COLO668 (cell line): Measurements from ENCODE around the gene EDIL3.

Experiments
- DNase-seq: peaks from one replicate; lab custom pipeline; 2025; ENCODE audit not compliant: unreplicated experiment; lab: John Stamatoyannopoulos, UW

EDIL3 gene

DNA sequence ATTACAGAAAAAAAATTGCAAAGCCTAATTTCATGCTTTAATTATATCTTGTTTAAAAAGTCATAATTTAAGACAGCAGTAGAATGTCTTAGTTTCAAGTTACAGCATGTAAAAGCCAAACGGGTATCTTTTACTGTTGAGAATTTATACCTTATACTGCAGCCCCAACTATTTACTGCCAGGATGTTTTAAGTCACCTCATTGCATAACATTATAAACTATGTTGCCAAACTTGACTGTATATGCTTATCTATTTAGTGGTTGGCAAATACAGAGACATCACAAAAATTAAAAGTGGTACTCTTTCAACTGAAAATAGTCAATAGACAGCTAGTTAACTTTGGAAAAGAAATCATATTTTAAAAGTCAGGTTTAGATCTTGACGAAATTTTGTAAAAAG is 119.5 kb downstream of the EDIL3 start:
- no peak for DNase-seq

DNA sequence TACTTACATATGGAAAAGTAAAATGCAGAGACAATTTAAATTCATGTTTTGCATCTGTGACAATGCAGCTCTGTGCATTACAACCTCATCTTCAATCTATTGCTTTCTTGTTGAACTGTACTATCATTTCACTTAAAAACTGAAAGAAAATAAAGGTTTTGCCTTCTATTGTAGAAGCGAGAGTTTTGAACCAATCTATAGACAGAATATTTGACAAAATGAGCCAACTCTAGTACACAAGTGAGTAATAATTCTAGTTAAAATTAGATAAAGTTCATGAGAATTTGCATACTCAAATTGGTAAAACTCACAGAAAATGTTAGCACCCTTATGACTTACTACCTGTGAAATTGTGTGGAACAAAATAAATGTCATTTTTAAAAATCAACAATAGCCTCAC is 123.7 kb downstream of the EDIL3 start:
- DNase-seq = no peak

DNA sequence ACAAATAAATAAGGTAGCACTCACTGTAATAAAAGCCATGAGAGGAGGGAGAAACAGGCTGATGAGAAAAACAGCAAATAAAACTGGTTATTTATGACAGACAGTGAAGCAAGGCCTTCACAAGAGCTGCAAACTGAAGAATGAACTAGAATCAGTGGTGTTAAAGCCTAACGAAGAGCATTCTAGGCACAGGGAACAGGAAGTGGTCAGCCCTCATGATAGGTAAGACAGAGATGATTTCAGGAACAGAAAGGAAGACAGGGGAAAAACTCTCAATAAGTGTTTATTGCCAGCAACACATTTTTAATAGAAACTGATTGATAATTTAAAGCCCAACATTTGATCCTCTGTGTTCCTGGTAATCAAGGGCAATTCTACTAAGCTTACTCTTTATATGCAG is 124.5 kb downstream of the EDIL3 start:
- DNase-seq = no peak

GRCh38 chr5:84259283-84260045 is 125.2 kb downstream of the EDIL3 start:
- DNase-seq = no peak

DNA sequence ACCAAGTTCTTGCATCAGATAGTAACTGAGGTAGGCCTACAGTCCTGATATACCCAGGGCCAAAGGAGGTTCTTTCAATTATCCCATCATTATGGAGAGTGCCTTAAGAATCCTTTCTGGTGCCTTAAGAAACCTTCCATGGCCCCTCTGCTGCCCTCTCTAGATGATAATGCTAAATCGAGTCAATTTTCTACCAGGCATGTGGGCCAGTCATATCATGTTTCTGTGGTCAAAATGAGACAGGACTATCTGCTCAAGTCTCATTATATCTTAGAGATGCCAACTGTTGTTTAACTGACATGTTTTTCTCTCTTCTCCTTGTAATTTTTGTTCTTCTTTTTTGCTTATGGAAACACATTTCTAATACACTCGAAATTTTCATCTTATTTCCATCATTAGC is 127.6 kb downstream of the EDIL3 start:
- no peak for DNase-seq

DNA sequence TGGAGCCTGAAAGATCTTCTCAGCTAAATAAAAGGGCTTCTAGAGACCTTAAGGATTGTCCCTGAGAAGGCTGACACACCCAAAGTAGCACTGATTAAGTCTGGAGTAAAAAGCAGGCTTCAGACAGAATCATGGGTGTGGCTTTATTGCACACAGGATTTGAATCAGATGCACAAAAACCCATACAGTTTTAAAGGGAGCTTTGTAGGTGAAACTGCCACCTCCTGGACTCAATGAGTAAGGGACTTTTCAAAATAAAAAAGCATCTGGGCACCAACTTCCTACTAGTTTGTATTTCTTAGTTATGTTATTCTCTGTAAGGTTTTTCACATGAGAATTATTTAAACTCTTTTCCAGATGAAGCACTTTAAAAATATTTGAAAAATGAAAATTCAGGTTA is 129.4 kb downstream of the EDIL3 start:
- no peak for DNase-seq

DNA sequence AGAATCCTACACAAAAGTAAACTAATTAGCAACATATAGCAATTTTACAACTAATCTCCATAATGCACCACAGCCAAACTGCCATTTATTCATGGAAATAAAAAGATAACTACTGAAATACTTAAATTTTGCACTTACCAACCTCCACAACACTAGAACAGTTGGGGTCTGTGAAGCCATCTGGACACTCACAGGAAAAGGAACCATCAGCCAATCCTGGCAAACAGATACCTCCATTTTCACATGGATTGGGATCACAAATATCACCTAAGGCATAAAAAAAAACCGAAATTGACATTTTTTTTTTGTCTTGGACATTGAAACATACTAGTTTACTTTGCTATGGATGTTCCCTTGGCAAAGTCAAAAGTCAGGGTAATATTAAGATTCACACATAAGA is 130.7 kb downstream of the EDIL3 start:
- DNase-seq = no peak

GRCh38 chr5:84251503-84251902 is 133.2 kb downstream of the EDIL3 start:
- no peak for DNase-seq

DNA sequence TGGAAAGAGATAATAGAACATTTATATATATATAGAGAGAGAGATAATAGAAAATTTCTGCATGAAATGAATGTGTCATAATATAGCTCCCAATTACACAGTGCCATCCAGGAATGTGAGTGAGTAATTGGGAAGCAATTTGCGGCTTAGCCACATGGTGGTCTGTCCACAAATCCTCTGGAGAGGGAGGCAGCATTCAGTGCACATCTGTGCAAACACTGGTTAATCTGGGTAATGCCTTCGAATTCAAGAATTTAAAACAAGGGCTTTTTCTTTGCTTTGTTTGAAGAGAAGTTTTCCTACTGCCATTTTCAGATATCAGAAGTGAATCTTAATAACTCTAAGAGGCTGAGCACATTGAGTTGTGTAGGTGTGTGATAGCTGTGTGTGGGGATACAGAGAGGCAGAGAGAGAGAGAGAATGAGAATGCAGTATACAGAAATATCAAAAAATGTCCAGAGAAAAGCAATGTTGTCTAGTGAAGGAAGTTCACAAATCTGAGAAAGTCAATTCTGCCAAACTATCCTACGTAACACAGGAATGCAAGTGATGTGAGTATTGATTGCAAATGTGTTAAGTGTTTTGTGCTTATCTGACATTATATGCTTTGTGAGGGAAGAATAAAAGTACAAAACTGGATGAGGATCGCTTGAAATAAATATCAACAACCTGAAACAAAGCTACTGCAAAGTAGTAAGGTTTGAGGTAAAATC is 134.6 kb downstream of the EDIL3 start:
- no peak for DNase-seq

- no peak for DNase-seq
These were observed 136.7 kb downstream of the EDIL3 start for GRCh38 chr5:84248013-84248412.

GRCh38 chr5:84242286-84242685 is 142.4 kb downstream of the EDIL3 start:
- no peak for DNase-seq

DNA sequence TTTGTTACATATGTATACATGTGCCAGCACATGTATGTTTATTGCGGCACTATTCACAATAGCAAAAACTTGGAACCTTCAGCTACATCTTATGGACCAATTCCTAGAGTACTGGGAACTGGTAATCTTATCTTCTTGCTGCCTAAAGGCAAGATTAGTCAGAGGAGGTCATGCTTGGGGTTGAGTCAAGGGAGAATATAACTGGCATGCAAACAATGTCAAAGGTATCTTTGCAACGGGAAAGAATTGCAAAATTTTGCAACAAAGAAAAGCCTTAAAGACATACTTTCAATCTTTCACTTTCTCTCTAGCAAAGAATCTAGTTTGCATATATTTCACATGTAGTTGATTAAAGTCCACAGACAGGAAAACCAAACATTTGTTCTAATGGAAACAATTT is 145.2 kb downstream of the EDIL3 start:
- DNase-seq = no peak

DNA sequence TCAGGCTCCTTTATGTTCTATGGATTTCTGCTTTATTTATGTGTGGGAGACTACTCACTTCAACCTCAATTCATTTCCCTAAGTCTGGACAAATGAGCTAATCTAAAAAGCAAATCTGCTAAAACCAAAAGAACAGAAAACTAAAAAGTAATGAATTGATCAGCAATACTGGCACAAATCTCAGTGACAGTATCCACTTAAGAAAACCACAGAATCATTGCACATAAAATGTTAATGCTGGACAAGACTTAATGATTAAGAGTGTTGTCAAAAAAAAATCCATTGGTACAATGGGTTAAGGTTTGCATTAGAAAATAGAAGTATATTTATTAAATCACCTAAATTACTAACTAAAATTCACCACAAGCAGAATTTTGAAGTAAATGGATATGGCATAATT is 147.6 kb downstream of the EDIL3 start:
- DNase-seq = no peak

- DNase-seq = no peak
These were observed 153.2 kb downstream of the EDIL3 start for GRCh38 chr5:84231433-84231832.

- DNase-seq = no peak
These were observed 155.6 kb downstream of the EDIL3 start for GRCh38 chr5:84229045-84229444.

GRCh38 chr5:84228266-84228665 is 156.4 kb downstream of the EDIL3 start:
- DNase-seq = no peak

DNA sequence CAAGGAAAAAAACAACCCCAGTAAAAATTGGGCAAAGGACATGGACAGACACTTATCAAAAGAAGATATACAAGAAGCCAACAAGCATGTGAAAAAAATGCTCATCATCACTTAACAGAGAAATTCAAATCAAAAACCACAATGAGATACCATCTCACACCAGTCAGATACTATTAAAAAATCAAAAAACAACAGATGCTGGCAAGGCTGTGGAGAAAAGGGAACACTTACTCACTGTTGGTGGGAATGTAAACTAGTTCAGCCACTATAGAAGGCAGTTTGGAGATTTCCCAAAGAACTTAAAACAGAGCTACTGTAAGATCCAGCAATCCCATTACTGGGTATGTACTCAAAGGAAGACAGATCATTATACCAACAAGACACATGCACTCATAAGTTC is 157.4 kb downstream of the EDIL3 start:
- no peak for DNase-seq

DNA sequence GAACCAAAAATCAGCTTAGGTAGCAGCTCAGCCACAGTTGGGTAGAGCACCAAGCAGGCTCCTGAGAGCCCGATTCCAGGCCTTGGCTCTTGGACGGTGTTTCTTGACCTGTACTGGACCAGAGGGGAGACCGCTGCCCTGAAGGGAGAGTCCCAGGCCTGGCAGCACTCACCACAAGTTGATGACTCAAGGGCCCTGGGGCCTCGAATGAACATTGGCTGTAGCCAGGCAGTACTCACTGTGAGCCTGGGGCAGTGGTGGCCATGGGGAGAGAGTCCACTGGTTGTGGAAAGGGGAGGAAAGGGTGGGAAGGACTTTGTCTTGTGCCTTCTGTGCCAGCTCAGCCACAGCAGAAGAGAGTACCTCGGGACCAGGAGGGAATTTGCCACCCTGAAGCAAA is 166.1 kb downstream of the EDIL3 start:
- no peak for DNase-seq

- no peak for DNase-seq
These were observed 169.2 kb downstream of the EDIL3 start for GRCh38 chr5:84215521-84215920.

- no peak for DNase-seq
These were observed 170.8 kb downstream of the EDIL3 start for GRCh38 chr5:84213861-84214260.

DNA sequence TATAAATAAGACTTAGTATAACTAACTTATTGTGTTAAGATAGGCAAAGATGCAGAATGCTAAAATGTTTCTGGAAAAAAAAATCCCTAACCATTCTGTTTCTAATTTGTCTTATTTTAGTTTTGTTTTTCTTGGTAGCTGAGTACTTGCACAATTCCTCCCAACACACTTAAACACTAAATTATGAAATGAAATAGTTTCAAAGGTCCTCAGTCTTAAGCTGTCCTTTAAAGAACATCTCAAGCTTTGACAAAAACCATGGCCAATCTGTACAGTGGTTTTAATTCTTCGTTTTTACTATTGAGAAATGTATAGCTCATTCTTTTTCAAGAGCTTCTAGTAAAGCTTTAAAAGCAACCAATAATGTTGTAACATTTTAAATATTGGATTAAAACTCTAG is 171.5 kb downstream of the EDIL3 start:
- no peak for DNase-seq

- DNase-seq = no peak
These were observed 179.9 kb downstream of the EDIL3 start for GRCh38 chr5:84204772-84205171.

- no peak for DNase-seq
These were observed 182.5 kb downstream of the EDIL3 start for GRCh38 chr5:84202136-84202535.
